Skeletal muscle tissue (tissue), 4 donors: ENCODE measurements around the gene MALL. TPM values are rescaled to one million over a fixed set of nuclear protein-coding genes. Genes with fewer than 3 reads are reported as not detected.
A peak's percentile ranks its signal among the peaks of the same experiment; 100 is the strongest.
"Not testable (repeated sequence)": the region's sequence is repeated elsewhere in the genome, so short reads cannot be mapped to it uniquely, and the experiment has no call there.

Source experiments
- H3K27ac ChIP-seq: one replicate; pipeline ENCODE4 v1.7.0; 2013; ENCODE audit warnings: mild to moderate bottlenecking, low read depth, low read length, inconsistent platforms
- H3K27me3 ChIP-seq, 3 donors: one replicate each; pipeline ENCODE4 v1.7.0; 2013; ENCODE audit warnings: low read length in 3 of 3; ENCODE audit not compliant: control insufficient read depth in 3 of 3, insufficient read depth in 3 of 3
- H3K36me3 ChIP-seq, 3 donors: one replicate each; pipeline ENCODE4 v1.7.0; 2013; ENCODE audit warnings: low read length in 3 of 3; ENCODE audit not compliant: control insufficient read depth in 3 of 3, insufficient read depth in 3 of 3
- H3K4me1 ChIP-seq, 3 donors: one replicate each; pipeline ENCODE4 v1.7.0; 2013; ENCODE audit warnings: low read length in 3 of 3, mild to moderate bottlenecking in 3 of 3; ENCODE audit not compliant: control insufficient read depth in 3 of 3, insufficient read depth in 3 of 3
- H3K4me3 ChIP-seq, 3 donors: one replicate each; pipeline ENCODE4 v1.7.0; 2013; ENCODE audit warnings: low read length in 3 of 3
- H3K9ac ChIP-seq, 3 donors: one replicate each; pipeline ENCODE4 v1.7.0; 2013; ENCODE audit warnings: low read length in 3 of 3, mild to moderate bottlenecking in 3 of 3, moderate library complexity in 2 of 3, low read depth in 1 of 3
- H3K9me3 ChIP-seq, 3 donors: one replicate each; pipeline ENCODE4 v1.7.0; 2013; ENCODE audit warnings: low read length in 3 of 3; ENCODE audit not compliant: control insufficient read depth in 3 of 3
- total RNA-seq: library from RNA; depleted of rRNA; stranded (reverse); fragments of >200 nt; gene quantifications from one replicate; pipeline ENCODE4 v1.2.3, GENCODE V29; 2014
- donor health status: Osteomylitis.

Gene MALL
- total RNA-seq, 1 donor from 2014 or later: 8.9 TPM

DNA sequence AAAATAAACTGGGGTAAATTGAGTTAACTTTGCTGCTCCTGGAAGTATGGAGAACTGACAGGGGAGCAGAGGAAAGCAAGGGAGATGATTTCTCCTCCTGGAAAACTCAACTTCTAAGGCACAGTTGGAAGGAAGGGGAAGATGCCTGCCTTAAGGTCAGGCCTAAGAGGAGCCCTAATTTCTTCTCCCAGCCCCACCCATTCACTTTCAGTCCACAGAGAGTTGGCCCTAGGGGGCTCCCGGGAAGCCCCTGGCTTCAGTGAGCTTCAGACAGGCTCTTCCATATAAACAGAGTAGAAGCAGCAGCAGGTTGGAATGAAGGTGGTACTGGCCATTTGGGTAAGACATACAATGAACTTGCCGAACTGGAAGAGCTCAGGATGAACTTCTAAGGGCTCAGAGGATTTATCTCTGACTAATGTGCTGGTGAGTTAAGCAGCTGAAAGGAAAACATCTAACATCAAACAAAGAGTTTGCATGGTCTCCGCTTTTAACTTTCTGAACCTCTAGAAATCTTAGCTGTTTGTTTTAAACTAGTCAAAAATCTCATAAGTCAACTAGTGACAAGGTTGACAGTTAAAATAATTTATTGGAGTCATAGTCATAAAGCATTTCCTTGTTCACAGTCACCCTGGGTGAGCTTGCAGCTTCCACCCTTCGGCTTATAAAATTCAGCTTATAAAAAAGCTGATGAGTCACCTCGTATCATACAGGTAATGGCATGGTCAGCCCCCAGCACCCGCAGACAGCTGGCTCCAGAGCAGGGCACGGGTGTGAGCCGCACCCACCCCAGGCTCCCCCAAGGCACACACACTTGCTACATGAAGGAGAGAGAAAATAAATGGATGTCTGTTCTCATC lies 9.8 kb downstream of the MALL start:
- no peak overlapping the region for H3K27ac ChIP-seq
- H3K9me3 ChIP-seq: no peaks in the 10 kb centered on the region
- H3K4me3 ChIP-seq: no peak overlapping the region
- no peak overlapping the region for H3K9ac ChIP-seq
- peaks cover 14 to 16% (median 15%) of the 10 kb centered on the region in 3 donors for H3K4me1 ChIP-seq
- peaks cover 0 to 2% (median 0%) of the 10 kb centered on the region in 3 donors for H3K36me3 ChIP-seq
- H3K27me3 ChIP-seq: peaks cover 2 to 8% (median 5%) of the 10 kb centered on the region in 3 donors

GRCh38 chr2:110105183-110105582 lies 10.4 kb downstream of the MALL start:
- Histone ChIP-seq H3K9ac (no peak overlapping the region), H3K4me1 (peaks cover 17 to 18% (median 17%) of the 10 kb centered on the region in 3 donors), H3K27ac (no peak overlapping the region), H3K27me3 (peaks cover 2 to 8% (median 5%) of the 10 kb centered on the region in 3 donors), H3K9me3 (no peaks in the 10 kb centered on the region), H3K36me3 (peaks cover 0 to 2% (median 0%) of the 10 kb centered on the region in 3 donors), H3K4me3 (no peak overlapping the region)

DNA sequence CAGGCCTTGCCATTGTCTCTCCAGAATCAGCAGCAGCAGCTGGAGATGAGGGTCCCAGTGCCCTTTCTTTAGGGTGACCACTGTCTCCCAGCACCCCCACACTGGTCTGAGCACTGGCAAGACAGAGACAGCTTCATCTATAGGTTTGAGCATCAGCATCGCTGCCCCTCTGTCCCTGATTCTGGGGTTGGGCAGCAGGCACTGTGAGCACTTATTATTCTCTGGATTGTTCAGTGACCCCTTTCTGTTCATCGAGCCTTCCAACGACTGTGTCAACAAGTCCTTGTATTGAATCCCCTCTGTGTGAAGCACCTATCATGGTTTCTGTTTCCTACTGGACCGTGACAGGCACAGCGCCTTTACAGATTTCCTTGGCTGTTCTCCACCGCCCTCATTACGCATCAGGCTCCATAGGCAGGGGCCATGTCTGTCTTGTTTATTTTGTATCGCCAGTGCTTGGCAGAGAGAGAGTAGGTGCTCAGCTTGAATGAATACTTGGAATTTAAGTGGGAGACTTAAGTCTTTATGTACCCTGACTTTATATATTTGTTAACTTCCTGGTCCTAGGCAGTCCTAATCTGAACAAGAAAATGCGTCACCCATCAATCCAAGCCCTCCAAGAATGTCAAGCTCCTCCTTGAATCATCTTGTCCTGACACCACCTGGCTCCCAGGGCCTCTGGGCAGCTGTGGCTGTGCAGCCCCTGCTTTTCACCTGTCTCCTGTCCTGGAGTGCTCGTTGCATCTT lies 11.4 kb downstream of the MALL start:
- Histone ChIP-seq H3K4me1 (peaks cover 17 to 20% (median 19%) of the 10 kb centered on the region in 3 donors), H3K9me3 (no peaks in the 10 kb centered on the region), H3K27ac (no peak overlapping the region), H3K27me3 (peaks cover 2 to 8% (median 5%) of the 10 kb centered on the region in 3 donors), H3K36me3 (peaks cover 0 to 2% (median 0%) of the 10 kb centered on the region in 3 donors), H3K4me3 (no peak overlapping the region), H3K9ac (no peak overlapping the region)

GRCh38 chr2:110103061-110103961 lies 12.3 kb downstream of the MALL start:
- H3K4me1 ChIP-seq: peaks cover 17 to 23% (median 23%) of the 10 kb centered on the region in 3 donors
- no peak overlapping the region for H3K4me3 ChIP-seq
- H3K9ac ChIP-seq: no peak overlapping the region
- H3K27ac ChIP-seq: no peak overlapping the region
- H3K27me3 ChIP-seq: peaks cover 2 to 8% (median 5%) of the 10 kb centered on the region in 3 donors
- no peaks in the 10 kb centered on the region for H3K9me3 ChIP-seq
- H3K36me3 ChIP-seq: peaks cover 0 to 2% (median 0%) of the 10 kb centered on the region in 3 donors

GRCh38 chr2:110101901-110102803 lies 13.5 kb downstream of the MALL start:
- Histone ChIP-seq H3K27me3 (peaks cover 2 to 6% (median 2%) of the 10 kb centered on the region in 3 donors), H3K36me3 (peaks cover 0 to 2% (median 0%) of the 10 kb centered on the region in 3 donors), H3K9me3 (no peaks in the 10 kb centered on the region), H3K4me1 (peaks cover 17 to 23% (median 23%) of the 10 kb centered on the region in 3 donors), H3K27ac (peak overlapping the region; percentile 83), H3K4me3 (peak overlapping the region in 2 of 3 donors; percentile 0 to 3), H3K9ac (peak overlapping the region in 1 of 3 donors; percentile 27)

- Histone ChIP-seq H3K9me3 (no peaks in the 10 kb centered on the region), H3K4me3 (peak overlapping the region in 2 of 3 donors; percentile 14 to 41), H3K9ac (peak overlapping the region; percentile 3 to 27 (median 20)), H3K27me3 (peaks cover 0 to 6% (median 2%) of the 10 kb centered on the region in 3 donors), H3K4me1 (peaks cover 17 to 23% (median 23%) of the 10 kb centered on the region in 3 donors), H3K27ac (peak overlapping the region; percentile 83), H3K36me3 (peaks cover 0 to 2% (median 0%) of the 10 kb centered on the region in 3 donors)
Measured at GRCh38 chr2:110101280-110101844, 14.3 kb downstream of the MALL start.

- H3K9ac ChIP-seq: peak overlapping the region in 2 of 3 donors; percentile 7 to 20
- not testable (repeated sequence) for H3K9me3 ChIP-seq, H3K27me3 ChIP-seq, H3K36me3 ChIP-seq
- H3K4me3 ChIP-seq: peak overlapping the region in 2 of 3 donors; percentile 14 to 41
- peak overlapping the region; percentile 83 for H3K27ac ChIP-seq
- peaks cover 17 to 23% (median 23%) of the 10 kb centered on the region in 3 donors for H3K4me1 ChIP-seq
Measured at GRCh38 chr2:110100880-110101279, 14.7 kb downstream of the MALL start.

DNA sequence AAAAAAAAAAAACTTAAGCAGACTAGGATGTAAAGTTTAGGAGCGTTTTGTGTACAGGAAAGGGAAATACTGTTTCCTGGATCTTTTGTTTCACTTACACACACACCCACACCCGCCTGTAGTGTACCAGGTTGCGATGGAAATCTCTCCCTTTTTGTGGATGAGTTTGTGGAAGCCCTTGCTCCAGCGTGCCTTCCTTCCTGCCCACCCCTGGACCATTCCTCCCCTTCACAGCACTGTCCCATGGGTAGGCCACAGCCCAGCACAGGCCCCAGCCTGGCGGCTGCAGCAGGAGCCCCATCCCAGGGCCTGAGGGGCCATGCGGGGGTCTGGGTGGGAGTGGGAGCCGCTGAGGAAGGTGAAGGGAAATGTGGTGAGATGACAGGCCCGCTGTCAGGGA lies 15.1 kb downstream of the MALL start:
- no peak overlapping the region for H3K9ac ChIP-seq
- peaks cover 17 to 23% (median 23%) of the 10 kb centered on the region in 3 donors for H3K4me1 ChIP-seq

More for the DNA sequence above, 15.1 kb downstream of the MALL start:
- Histone ChIP-seq H3K36me3 (peaks cover 0 to 2% (median 0%) of the 10 kb centered on the region in 3 donors), H3K9me3 (no peaks in the 10 kb centered on the region), H3K27me3 (peaks cover 0 to 6% (median 2%) of the 10 kb centered on the region in 3 donors), H3K4me3 (no peak overlapping the region), H3K27ac (peak overlapping the region; percentile 83)
